RCC 7860 (cell line): Measurements from ENCODE around the gene CFAP410.
"Not testable (repeated sequence)": the region's sequence is repeated elsewhere in the genome, so short reads cannot be mapped to it uniquely, and the experiment has no call there.

Experiments
- DNase-seq: peaks from one replicate; pipeline ENCODE4 v3.0.0-alpha.2; 2015; ENCODE audit warnings: low spot score
- FAIRE-seq: peaks from 2 replicates; lab custom pipeline; 2012; peaks lifted over from hg19 to GRCh38; lab: Jason Lieb, UNC

CFAP410 gene

DNA sequence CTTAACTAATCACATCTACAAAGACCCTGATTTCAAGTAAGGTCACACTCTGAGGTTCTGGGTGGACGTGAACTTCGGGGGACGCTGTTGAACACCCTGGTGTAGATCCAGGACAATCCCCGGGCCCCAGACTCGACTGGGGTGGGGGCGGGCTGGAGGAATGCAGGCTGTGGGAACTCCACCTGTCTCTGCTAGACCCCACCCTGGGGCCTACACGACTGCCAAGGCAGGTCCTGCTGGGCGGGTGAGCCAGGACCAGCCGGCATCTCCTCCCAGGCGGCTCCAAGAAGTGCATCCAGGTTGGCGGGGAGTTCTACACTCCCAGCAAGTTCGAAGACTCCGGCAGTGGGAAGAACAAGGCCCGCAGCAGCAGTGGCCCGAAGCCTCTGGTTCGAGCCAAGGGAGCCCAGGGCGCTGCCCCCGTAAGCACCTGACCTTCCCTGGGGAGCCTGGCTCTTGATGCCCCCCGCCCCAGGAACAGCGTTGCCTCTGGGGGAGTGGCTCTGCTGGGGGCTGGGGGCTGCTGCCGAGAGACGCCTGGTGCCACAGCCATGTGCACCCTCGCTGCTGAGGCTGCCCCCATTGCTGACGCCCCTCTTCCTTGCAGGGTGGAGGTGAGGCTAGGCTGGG is 49.7 kb downstream of the CFAP410 start:
- FAIRE-seq, result no peak
- no peak for DNase-seq

DNA sequence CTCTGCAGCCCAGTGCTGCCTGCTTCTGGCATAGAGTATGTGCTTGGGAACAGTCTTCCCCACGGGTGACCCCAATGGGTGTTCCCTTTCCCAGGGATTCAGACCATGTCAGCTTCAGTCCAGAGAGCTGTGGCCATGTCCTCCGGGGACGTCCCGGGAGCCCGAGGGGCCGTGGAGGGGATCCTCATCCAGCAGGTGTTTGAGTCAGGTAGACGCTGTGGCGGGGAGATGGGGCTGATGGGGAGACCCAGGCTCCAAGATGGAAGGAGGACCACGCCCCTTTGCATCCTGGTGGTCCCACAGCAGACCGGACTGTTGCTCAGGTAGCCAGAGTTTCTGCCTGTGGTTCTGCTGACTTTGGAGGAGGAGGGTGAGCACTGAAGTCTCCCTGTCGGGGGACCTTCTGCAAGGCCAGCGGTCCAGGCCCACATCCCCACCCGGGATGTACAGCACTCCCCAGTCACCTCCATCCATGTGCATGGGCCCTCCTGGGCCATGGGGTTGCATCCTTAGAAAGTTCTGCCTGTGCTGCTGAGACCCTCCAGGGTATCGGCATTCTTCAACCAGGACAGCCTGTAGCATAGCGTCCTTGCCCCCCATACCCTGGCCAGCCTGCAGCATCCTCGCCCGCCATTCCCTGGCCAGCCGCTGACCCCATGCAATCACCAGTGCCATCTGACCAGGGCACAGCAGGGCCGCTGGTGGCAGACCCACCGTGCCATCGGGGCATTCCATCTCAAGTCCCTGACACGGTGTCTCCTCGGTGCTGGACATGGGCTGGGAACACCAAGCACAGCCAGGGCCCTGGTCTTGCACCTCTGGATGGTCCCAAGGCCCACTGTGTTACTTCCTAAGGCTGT is 50.7 kb downstream of the CFAP410 start:
- DNase-seq (no peak), FAIRE-seq (no peak)

- FAIRE-seq (no peak), DNase-seq (no peak)
Observed at GRCh38 chr21:44286716-44287632, 52.2 kb downstream of the CFAP410 start.

DNA sequence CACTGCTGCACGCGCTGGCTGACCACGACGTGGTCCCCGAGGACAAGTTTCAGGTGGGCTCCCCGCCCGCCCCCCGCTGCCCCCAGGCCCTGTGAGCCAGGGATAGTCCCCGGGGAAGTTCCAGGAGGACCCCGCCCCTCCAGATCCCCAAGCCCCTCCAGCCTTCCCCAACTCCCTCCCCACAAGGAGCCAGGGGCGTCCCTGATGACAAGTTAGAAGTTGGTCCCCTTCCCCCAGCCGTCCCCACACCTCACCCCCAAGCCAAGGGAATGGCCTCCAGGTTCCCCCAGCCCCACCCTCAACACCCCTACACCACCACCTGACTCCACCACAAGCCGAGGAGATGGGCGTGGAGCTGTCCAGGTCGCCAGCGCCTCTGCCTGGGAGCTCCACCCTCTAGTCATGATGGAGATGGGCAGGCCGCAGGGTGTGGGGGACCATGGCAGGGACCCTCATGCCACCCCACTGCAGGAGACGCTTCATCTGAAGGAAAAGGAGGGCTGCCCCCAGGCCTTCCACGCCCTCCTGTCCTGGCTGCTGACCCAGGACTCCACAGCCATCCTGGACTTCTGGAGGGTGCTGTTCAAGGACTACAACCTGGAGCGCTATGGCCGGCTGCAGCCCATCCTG is 53.0 kb downstream of the CFAP410 start:
- FAIRE-seq (no peak), DNase-seq (no peak)

- FAIRE-seq (no peak), DNase-seq (no peak)
Observed at GRCh38 chr21:44285138-44285992, 53.8 kb downstream of the CFAP410 start, which contains the start of gene AIRE. AIRE (plus strand) TSS chr21:44285876; CDS start chr21:44286007, 131 bp downstream.

GRCh38 chr21:44283948-44284347 is 55.2 kb downstream of the CFAP410 start:
- FAIRE-seq (no peak), DNase-seq (no peak)

GRCh38 chr21:44283211-44283785 is 55.9 kb downstream of the CFAP410 start:
- FAIRE-seq, DNase-seq: not testable (repeated sequence)

DNA sequence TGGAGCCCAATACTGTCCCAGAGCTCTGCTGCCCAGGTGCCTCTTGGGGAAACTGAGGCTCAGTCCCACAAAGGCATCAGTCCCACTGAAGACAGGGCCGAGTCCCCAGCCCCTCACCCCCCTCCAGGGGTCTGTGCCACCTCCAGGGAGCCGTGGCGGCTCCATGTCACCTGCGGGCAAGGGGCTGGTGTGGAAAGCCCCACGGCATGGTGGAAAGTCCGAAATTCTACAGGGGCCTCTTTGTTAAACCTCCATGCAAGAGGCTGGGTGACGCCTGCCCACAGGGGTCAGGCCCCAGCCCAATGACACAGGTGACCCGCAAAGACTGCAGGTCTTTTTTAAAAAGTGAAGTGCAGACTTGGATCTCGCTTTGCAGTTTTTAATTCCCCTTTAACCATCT is 56.8 kb downstream of the CFAP410 start:
- DNase-seq (no peak), FAIRE-seq (no peak)

DNA sequence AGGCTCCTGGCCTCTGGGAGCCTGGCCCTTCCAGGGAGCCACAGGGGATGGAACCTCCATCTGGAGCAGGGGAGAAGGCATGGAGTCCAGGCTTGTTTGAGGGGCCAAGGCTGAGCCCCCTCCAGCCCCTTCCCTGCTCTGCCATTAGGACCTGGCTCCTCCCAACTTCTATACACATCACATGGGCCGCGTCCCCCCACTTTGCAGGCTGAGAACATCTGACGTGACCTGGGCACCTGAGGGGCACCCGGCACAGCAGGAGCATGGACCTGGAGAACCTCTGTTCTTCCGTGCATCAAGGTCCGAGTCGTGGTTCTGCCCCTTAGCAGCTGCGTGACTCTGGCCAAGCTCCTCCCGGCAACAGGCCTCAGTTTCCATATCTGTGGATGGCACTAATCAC is 57.4 kb downstream of the CFAP410 start:
- DNase-seq (no peak), FAIRE-seq (no peak)

GRCh38 chr21:44279354-44280260 is 59.6 kb downstream of the CFAP410 start:
- DNase-seq (no peak), FAIRE-seq (no peak)
